Naive thymus-derived CD4-positive, alpha-beta T cell (primary cell): ENCODE results near the gene NPIPA5. TPM values are rescaled to one million over a fixed set of nuclear protein-coding genes. Genes with fewer than 3 reads are reported as not detected.
"Not testable (repeated sequence)": the region's sequence is repeated elsewhere in the genome, so short reads cannot be mapped to it uniquely, and the experiment has no call there.

Experiments
- ATAC-seq: fragments of 150-1000 bp; cut with Tn5 transposase; 2 replicates; pipeline ENCODE4 v1.10.0; 2021; ENCODE audit warnings: mild to moderate bottlenecking, moderate library complexity
- CTCF ChIA-PET: fragments of 350-600 bp; sonication (Branson Sonifier 250); formaldehyde crosslinking; loops from one replicate; lab custom pipeline; 2021; ENCODE audit warnings: antibody characterized with exemption; lab: Charles Lee
- POLR2A ChIA-PET: fragments of 350-600 bp; sonication (Branson Sonifier 250); formaldehyde crosslinking; loops from one replicate; lab custom pipeline; 2021; ENCODE audit warnings: antibody characterized with exemption, inconsistent platforms; lab: Charles Lee
- DNase-seq, 9 donors: peaks; one replicate each; pipeline versions ENCODE4 v3.0.0 to v3.0.0-alpha.2; 2020 to 2022; ENCODE audit warnings: mixed read lengths in 1 of 9
- H3K27ac ChIP-seq: one replicate; pipeline ENCODE4 v1.7.0; 2013; ENCODE audit warnings: mild to moderate bottlenecking, low read depth, low read length, moderate library complexity
- H3K27me3 ChIP-seq, 2 donors: one replicate each; pipeline ENCODE4 v1.7.0; 2013; ENCODE audit warnings: low read length in 2 of 2, mild to moderate bottlenecking in 2 of 2, moderate library complexity in 2 of 2; ENCODE audit not compliant: control insufficient read depth in 2 of 2, insufficient read depth in 2 of 2
- H3K36me3 ChIP-seq, 3 experiments: 1 replicate in 2 of 3; 2 replicates in 1 of 3; pipeline ENCODE4 v1.7.0; 2013; ENCODE audit warnings: low read length in 3 of 3, mild to moderate bottlenecking in 3 of 3, moderate library complexity in 1 of 3; ENCODE audit not compliant: insufficient read depth in 3 of 3, control insufficient read depth in 2 of 3
- H3K4me1 ChIP-seq, 2 donors: one replicate each; pipeline ENCODE4 v1.7.0; 2013; ENCODE audit warnings: low read length in 2 of 2, mild to moderate bottlenecking in 2 of 2, moderate library complexity in 1 of 2; ENCODE audit not compliant: control insufficient read depth in 2 of 2, insufficient read depth in 2 of 2
- H3K4me3 ChIP-seq: 2 replicates; pipeline ENCODE4 v1.7.0; 2013; ENCODE audit warnings: mild to moderate bottlenecking, low read length
- H3K9me3 ChIP-seq, 3 experiments: 1 replicate in 2 of 3; 2 replicates in 1 of 3; pipeline ENCODE4 v1.7.0; 2013; ENCODE audit warnings: low read length in 3 of 3; ENCODE audit not compliant: control insufficient read depth in 2 of 3
- H3K27ac Mint-ChIP-seq, 9 donors: one replicate each; pipeline ENCODE4 v1.8.0; 2020 to 2022; ENCODE audit warnings: mixed read lengths in 9 of 9, mild to moderate bottlenecking in 8 of 9, moderate library complexity in 5 of 9, inconsistent platforms in 2 of 9
- H3K27me3 Mint-ChIP-seq, 5 donors: one replicate each; pipeline ENCODE4 v1.8.0; 2021 to 2022; ENCODE audit warnings: mixed read lengths in 5 of 5, mild to moderate bottlenecking in 1 of 5
- H3K36me3 Mint-ChIP-seq, 5 donors: one replicate each; pipeline ENCODE4 v1.8.0; 2020 to 2022; ENCODE audit warnings: mixed read lengths in 5 of 5, mild to moderate bottlenecking in 3 of 5, inconsistent platforms in 1 of 5
- H3K4me1 Mint-ChIP-seq, 7 donors: one replicate each; pipeline ENCODE4 v1.8.0; 2020 to 2022; ENCODE audit warnings: mixed read lengths in 7 of 7, mild to moderate bottlenecking in 3 of 7, inconsistent platforms in 1 of 7
- H3K4me3 Mint-ChIP-seq, 10 donors: one replicate each; pipeline ENCODE4 v1.8.0; 2020 to 2022; ENCODE audit warnings: mild to moderate bottlenecking in 10 of 10, mixed read lengths in 10 of 10, moderate library complexity in 6 of 10, inconsistent platforms in 2 of 10
- H3K9me3 Mint-ChIP-seq, 11 donors: one replicate each; pipeline ENCODE4 v1.8.0; 2020 to 2022; ENCODE audit warnings: mixed read lengths in 11 of 11, mild to moderate bottlenecking in 4 of 11, inconsistent platforms in 1 of 11, moderate library complexity in 1 of 11
- intact Hi-C, 2 donors: fragments of 100-400 bp; cut with micrococcal nuclease; formaldehyde crosslinking; loops; one replicate each; pipeline ENCODE4 v1.15.1; 2023
- polyA plus RNA-seq, 2 donors: library from polyadenylated mRNA; unstranded; fragments of 300-500 nt; fragmentation: Illumina TruSeq; gene quantifications; one replicate each; pipeline ENCODE4 v1.2.3, GENCODE V29; 2021
- total RNA-seq, 6 experiments: library from RNA in 5 of 6; stranded (reverse) in 5 of 6; gene quantifications; 1 replicate in 5 of 6; 2 replicates in 1 of 6; pipeline ENCODE4 v1.2.3 and lab custom pipeline; 2021 to 2026

NPIPA5 gene
- total and polyA plus RNA-seq, 7 experiments from 2014 or later: 0.54 to 44.8 (median 19.2) TPM

DNA sequence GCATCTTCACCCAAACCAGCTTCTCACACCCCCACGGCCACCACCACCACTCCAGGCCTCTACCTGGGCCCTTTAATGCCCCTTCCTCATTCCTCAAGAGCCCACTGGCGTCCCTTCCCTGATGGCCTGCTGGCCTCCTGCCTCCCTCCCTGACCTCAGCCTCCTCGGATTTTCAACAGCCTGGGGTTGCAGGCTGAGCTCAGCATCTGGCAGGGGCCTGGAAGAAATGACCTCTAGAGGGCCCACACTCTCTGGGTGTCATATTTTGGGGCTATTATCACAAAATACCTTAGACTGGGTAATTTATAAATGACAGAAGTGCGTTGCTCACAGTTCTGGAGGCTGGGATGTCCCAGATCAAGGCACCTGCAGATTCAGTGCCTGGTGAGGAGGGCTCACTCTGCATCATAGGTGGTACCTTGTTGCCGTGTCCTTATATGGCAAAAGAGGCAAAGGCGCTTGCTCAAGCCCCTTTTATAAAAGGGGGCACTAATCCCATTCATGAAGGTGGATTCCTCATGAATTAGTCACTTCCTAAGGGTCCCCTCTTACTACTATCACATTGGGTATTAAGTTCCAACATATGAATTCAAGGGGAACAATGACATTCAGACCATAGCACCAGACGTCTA lies 40.0 kb downstream of the NPIPA5 start:
- ATAC-seq, CTCF ChIA-PET, H3K27ac Mint-ChIP-seq, H3K4me1 ChIP-seq, POLR2A ChIA-PET, H3K4me1 Mint-ChIP-seq, H3K4me3 Mint-ChIP-seq, H3K4me3 ChIP-seq, H3K9me3 ChIP-seq, DNase-seq, intact Hi-C loops, H3K27ac ChIP-seq, H3K27me3 ChIP-seq, H3K36me3 ChIP-seq, H3K27me3 Mint-ChIP-seq, H3K36me3 Mint-ChIP-seq, H3K9me3 Mint-ChIP-seq: not testable (repeated sequence)

DNA sequence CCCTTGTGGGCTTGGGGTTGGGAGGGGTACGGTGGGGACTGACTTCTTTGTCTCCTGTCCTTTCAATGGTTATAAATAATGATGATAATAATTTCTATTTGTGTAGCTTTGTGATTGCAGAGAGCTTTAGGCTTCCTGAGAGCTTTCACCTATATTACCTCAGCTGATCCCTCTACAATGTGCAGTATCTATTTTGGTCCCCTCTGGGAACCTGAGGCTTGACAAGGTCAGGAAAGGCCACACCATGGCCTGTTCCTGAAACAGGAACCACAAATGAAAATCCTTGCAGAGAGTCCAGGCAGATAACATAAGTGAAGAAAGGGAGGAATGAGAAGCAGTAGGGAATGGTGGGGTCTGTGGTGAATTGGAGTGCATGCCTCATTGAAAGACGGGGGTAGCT lies 42.5 kb downstream of the NPIPA5 start:
- H3K27me3 ChIP-seq, H3K4me1 ChIP-seq, H3K4me1 Mint-ChIP-seq, H3K36me3 ChIP-seq, ATAC-seq, H3K9me3 Mint-ChIP-seq, DNase-seq, intact Hi-C loops, POLR2A ChIA-PET, H3K9me3 ChIP-seq, H3K36me3 Mint-ChIP-seq, H3K27ac ChIP-seq, H3K27me3 Mint-ChIP-seq, H3K27ac Mint-ChIP-seq, H3K4me3 ChIP-seq, H3K4me3 Mint-ChIP-seq, CTCF ChIA-PET: not testable (repeated sequence)

DNA sequence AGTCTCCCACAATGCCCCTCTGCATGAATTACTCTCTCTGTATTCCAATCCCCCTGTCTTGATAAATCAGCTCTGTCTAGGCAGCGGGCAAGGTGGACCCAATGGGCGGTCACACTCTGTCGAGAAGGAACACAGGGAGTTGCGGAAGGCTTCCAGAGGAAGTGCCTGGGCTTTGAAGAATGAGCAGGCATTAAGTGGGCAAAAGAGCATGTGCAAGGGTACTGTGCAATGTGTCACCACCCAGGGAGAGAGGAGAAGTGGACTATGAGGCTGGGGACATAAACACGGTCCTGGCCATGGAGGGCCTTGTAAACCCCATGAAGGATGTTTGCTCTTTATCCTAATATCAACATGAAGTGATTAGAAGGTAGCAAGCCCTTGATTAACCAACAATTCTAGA lies 44.1 kb downstream of the NPIPA5 start:
- ATAC-seq, H3K4me3 ChIP-seq, H3K9me3 Mint-ChIP-seq, H3K4me1 Mint-ChIP-seq, H3K27me3 ChIP-seq, H3K36me3 Mint-ChIP-seq, DNase-seq, H3K4me1 ChIP-seq, H3K9me3 ChIP-seq, H3K27ac ChIP-seq, H3K27me3 Mint-ChIP-seq, intact Hi-C loops, H3K27ac Mint-ChIP-seq, CTCF ChIA-PET, H3K36me3 ChIP-seq, POLR2A ChIA-PET, H3K4me3 Mint-ChIP-seq: not testable (repeated sequence)

DNA sequence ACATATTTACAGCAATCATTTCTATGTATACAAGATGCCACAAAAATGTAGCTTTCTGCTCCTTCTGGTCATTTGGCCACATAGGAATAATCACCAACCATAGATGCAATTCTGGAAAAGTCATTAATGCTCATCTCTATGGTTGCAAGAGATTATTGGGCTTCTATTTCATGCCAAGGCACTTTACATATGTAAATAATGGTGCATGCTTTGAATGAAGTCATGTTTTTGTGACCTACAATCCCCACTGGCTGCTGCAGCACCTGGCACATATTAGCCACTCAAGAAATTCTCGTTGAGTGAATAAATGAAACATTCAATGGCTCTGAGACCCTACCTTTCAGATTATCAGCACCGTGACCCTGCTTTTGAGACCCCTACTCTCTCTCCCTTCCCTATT lies 47.1 kb downstream of the NPIPA5 start:
- H3K4me3 Mint-ChIP-seq, CTCF ChIA-PET, H3K27ac Mint-ChIP-seq, H3K27me3 Mint-ChIP-seq, POLR2A ChIA-PET, H3K36me3 ChIP-seq, ATAC-seq, H3K27ac ChIP-seq, H3K4me1 Mint-ChIP-seq, H3K4me1 ChIP-seq, H3K9me3 ChIP-seq, H3K4me3 ChIP-seq, H3K27me3 ChIP-seq, H3K36me3 Mint-ChIP-seq, intact Hi-C loops, DNase-seq, H3K9me3 Mint-ChIP-seq: not testable (repeated sequence)

DNA sequence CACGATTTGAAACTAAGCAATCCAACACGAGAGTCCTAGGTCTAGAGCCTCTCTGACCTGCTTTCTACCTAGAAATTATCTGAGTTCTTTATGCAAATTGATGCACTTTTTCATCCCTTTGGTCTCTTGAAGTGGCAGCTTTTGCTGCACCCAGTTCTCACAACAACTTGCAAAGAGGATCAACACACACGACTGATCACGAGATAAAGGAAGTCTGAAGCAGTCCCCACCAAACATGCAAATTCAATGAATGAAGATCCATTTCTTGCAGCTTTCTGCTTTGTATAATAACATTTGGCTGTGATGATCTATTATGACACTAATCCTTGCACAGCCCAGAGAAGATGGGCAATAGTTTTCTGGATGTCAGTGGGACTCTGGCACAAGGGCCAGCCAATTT lies 53.1 kb downstream of the NPIPA5 start:
- CTCF ChIA-PET: not testable (repeated sequence)

DNA sequence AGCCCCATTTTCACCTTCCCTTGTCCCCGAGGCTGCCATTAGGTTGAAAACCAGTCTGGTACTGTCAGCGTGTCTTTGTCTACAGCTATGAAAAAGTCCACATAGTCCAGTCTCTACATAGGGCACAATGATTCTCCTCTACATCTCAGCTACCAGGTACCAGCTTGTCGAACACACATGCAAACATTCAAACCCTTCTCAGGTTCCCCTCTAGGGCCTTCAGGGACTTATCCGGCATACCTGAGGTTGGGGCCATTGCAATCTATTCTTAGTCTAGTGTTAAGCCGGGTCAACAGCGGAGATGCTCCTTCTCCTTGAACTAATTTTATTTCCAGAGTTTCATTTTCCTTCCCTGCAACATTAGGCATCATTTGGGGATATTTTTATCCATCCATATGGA lies 54.7 kb downstream of the NPIPA5 start:
- DNase-seq, H3K27me3 Mint-ChIP-seq, H3K36me3 ChIP-seq, H3K4me3 Mint-ChIP-seq, H3K9me3 ChIP-seq, H3K27ac ChIP-seq, H3K27me3 ChIP-seq, POLR2A ChIA-PET, H3K4me1 ChIP-seq, ATAC-seq, intact Hi-C loops, CTCF ChIA-PET, H3K36me3 Mint-ChIP-seq, H3K4me3 ChIP-seq, H3K9me3 Mint-ChIP-seq, H3K27ac Mint-ChIP-seq, H3K4me1 Mint-ChIP-seq: not testable (repeated sequence)

More for the DNA sequence above, 53.1 kb downstream of the NPIPA5 start:
- intact Hi-C loops, H3K4me1 ChIP-seq, ATAC-seq, DNase-seq, H3K36me3 ChIP-seq, H3K9me3 ChIP-seq, H3K27ac Mint-ChIP-seq, H3K4me3 ChIP-seq, H3K4me3 Mint-ChIP-seq, H3K4me1 Mint-ChIP-seq, H3K9me3 Mint-ChIP-seq, H3K27me3 Mint-ChIP-seq, H3K27ac ChIP-seq, H3K36me3 Mint-ChIP-seq, H3K27me3 ChIP-seq, POLR2A ChIA-PET: not testable (repeated sequence)

DNA sequence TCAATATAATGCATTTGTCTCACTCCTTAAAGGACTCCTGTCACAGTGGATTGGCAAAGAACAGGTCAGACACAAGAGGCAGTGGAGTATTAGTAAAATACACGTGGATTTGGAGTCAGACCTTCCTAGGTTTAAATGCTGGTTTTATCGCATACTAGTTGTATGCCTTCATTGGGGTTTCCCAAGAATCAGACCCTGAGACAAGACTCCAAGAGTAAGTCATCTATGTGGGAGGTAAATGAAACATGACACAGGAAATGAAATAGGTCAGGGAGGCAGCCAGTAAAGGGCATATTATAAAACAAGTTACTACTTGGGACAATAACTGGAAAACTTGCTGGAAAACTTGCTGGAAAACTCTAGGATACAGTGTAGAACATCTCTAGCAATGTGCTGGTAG lies 56.9 kb downstream of the NPIPA5 start:
- H3K9me3 ChIP-seq, H3K4me1 Mint-ChIP-seq, H3K4me1 ChIP-seq, H3K9me3 Mint-ChIP-seq, H3K36me3 ChIP-seq, CTCF ChIA-PET, H3K4me3 Mint-ChIP-seq, H3K27me3 Mint-ChIP-seq, intact Hi-C loops, POLR2A ChIA-PET, H3K27ac ChIP-seq, H3K36me3 Mint-ChIP-seq, H3K27ac Mint-ChIP-seq, H3K4me3 ChIP-seq, ATAC-seq, H3K27me3 ChIP-seq, DNase-seq: not testable (repeated sequence)
